Smooth muscle cell (in vitro differentiated cells): ENCODE data around the gene FPR2. TPM values are rescaled to one million over a fixed set of nuclear protein-coding genes. Genes with fewer than 3 reads are reported as not detected.

Experiments
- DNase-seq: peaks from one replicate; lab custom pipeline; 2025; ENCODE audit not compliant: unreplicated experiment; lab: John Stamatoyannopoulos, UW
- H2AFZ ChIP-seq: fragments of 200-600 bp; sonication (generic); 2 replicates; pipeline ENCODE4 v1.6.0; 2016; ENCODE audit warnings: antibody characterized with exemption, low read depth, mild to moderate bottlenecking
- H3F3A ChIP-seq: fragments of 200-600 bp; sonication (generic); 2 replicates; pipeline ENCODE4 v1.6.0; 2017; ENCODE audit warnings: antibody characterized with exemption, low read depth
- H3K27ac ChIP-seq: fragments of 200-600 bp; sonication (generic); 2 replicates; pipeline ENCODE4 v1.5.1; 2016; ENCODE audit warnings: low read depth, mild to moderate bottlenecking
- H3K27me3 ChIP-seq: fragments of 200-600 bp; sonication (generic); 2 replicates; pipeline ENCODE4 v1.6.1; 2016; ENCODE audit warnings: low read depth, mild to moderate bottlenecking
- H3K36me3 ChIP-seq: fragments of 200-600 bp; sonication (generic); 2 replicates; pipeline ENCODE4 v1.5.1; 2016; ENCODE audit warnings: low read depth
- H3K4me1 ChIP-seq: fragments of 200-600 bp; sonication (generic); 2 replicates; pipeline ENCODE4 v1.5.1; 2016; ENCODE audit warnings: low read depth
- H3K4me2 ChIP-seq: fragments of 200-600 bp; sonication (generic); 2 replicates; pipeline ENCODE4 v1.6.0; 2016; ENCODE audit warnings: mild to moderate bottlenecking
- H3K4me3 ChIP-seq: fragments of 200-600 bp; sonication (generic); 2 replicates; pipeline ENCODE4 v1.5.1; 2016; ENCODE audit warnings: mild to moderate bottlenecking
- H3K79me2 ChIP-seq: fragments of 200-600 bp; sonication (generic); 2 replicates; pipeline ENCODE4 v1.6.0; 2016; ENCODE audit warnings: low read depth, mild to moderate bottlenecking
- H3K9ac ChIP-seq: fragments of 200-600 bp; sonication (generic); 2 replicates; pipeline ENCODE4 v1.6.0; 2016; ENCODE audit warnings: low read depth
- H3K9me3 ChIP-seq: fragments of 200-600 bp; sonication (generic); replicated peaks from 2 replicates; pipeline ENCODE4 v1.5.1; 2016; ENCODE audit warnings: low read depth
- H4K20me1 ChIP-seq: fragments of 200-600 bp; sonication (generic); 2 replicates; pipeline ENCODE4 v1.6.0; 2016; ENCODE audit warnings: low read depth
- WGBS: methylation state at CpG from one replicate; pipeline ENCODE4 v1.1.7; 2016; ENCODE audit warnings: low lambda C conversion rate; 5-methylcytosine and 5-hydroxymethylcytosine counted together
- polyA plus RNA-seq: library from polyadenylated mRNA; unstranded; fragments of >200 nt; fragmentation: Nextera tagmentation; extraction: Ambion mirVana; gene quantifications from 2 replicates; pipeline ENCODE4 v1.2.1, GENCODE V29; 2016
- total RNA-seq: library from RNA; depleted of rRNA; stranded (reverse); fragments of >200 nt; gene quantifications from 2 replicates; pipeline ENCODE4 v1.2.3, GENCODE V29; 2014
- TF ChIP-seq, protein P1 (sequence below): fragments of 200-600 bp; sonication (generic); IDR thresholded peaks from 2 replicates; pipeline ENCODE4 v1.5.1; 2017; ENCODE audit warnings: borderline replicate concordance, mild to moderate bottlenecking, antibody characterized with exemption; ENCODE audit not compliant: insufficient read depth, poor library complexity, severe bottlenecking

The FPR2 gene
- total and polyA plus RNA-seq, 2 experiments from 2014 or later: not detected

DNA sequence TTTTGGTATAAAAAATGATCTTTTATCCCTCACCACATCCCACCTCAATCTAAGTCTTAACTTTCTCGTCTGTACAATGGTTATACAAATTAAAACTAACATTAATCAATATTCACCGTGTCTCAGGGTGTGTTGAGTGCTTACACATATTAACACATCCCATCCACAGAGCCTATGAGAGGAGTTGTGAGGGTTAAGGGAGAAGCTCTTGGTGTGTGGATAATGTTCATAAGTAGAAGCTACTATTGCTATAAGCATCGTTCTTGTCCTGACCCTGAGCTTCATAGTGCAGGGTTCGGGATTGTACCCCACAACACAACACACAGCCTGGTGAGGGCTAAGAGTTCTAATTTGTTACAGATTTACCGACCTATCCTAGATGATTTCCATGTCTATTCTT lies 36.5 kb downstream of the FPR2 start:
- 79% methylated on average over 5 of the region's 5 CpGs for WGBS
- H3K4me2 ChIP-seq: no peak overlapping the region
- H2AFZ ChIP-seq: no peak overlapping the region
- H3K4me1 ChIP-seq: no peaks in the 10 kb centered on the region
- no peak overlapping the region for H3K4me3 ChIP-seq
- H3F3A ChIP-seq: no peaks in the 10 kb centered on the region
- no peaks in the 10 kb centered on the region for H3K79me2 ChIP-seq
- H3K9ac ChIP-seq: no peak overlapping the region
- no peaks in the 10 kb centered on the region for H3K27me3 ChIP-seq
- no peaks in the 10 kb centered on the region for H3K36me3 ChIP-seq
- no peak for DNase-seq
- no peaks in the 10 kb centered on the region for H4K20me1 ChIP-seq
- no peaks in the 10 kb centered on the region for H3K9me3 ChIP-seq
- no peak overlapping the region for H3K27ac ChIP-seq
- TF ChIP-seq, protein P1, sequence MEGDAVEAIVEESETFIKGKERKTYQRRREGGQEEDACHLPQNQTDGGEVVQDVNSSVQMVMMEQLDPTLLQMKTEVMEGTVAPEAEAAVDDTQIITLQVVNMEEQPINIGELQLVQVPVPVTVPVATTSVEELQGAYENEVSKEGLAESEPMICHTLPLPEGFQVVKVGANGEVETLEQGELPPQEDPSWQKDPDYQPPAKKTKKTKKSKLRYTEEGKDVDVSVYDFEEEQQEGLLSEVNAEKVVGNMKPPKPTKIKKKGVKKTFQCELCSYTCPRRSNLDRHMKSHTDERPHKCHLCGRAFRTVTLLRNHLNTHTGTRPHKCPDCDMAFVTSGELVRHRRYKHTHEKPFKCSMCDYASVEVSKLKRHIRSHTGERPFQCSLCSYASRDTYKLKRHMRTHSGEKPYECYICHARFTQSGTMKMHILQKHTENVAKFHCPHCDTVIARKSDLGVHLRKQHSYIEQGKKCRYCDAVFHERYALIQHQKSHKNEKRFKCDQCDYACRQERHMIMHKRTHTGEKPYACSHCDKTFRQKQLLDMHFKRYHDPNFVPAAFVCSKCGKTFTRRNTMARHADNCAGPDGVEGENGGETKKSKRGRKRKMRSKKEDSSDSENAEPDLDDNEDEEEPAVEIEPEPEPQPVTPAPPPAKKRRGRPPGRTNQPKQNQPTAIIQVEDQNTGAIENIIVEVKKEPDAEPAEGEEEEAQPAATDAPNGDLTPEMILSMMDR: no peak

DNA sequence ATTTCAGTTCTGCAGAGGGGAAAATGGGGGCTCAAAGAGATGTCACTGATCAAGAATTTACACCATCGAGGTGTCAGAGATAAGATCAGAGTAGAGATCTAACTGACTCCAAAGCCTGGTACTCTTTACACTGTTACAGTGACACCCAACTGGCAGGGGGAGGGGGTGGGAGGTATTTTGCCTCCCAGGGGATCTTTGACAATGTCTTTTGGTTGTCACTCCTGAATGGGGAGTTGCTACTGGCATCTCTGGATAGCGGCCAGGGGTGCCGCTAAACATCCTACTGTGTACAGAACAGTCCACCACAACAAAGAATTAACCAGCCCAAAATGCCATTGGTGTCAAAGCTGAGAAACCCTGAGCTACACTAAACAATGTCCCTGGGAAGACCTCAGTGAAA lies 37.1 kb downstream of the FPR2 start:
- Histone ChIP-seq H3K27ac (no peak overlapping the region), H3K4me3 (no peak overlapping the region), H3K4me1 (no peaks in the 10 kb centered on the region), H2AFZ (no peak overlapping the region), H3K9me3 (no peaks in the 10 kb centered on the region), H3K9ac (no peak overlapping the region), H3K79me2 (no peaks in the 10 kb centered on the region), H3K4me2 (no peak overlapping the region), H3K36me3 (no peaks in the 10 kb centered on the region), H3F3A (no peaks in the 10 kb centered on the region), H4K20me1 (no peaks in the 10 kb centered on the region), H3K27me3 (no peaks in the 10 kb centered on the region)
- DNase-seq: no peak
- TF ChIP-seq, protein P1: no peak
- 81% methylated on average over 3 of the region's 3 CpGs for WGBS

DNA sequence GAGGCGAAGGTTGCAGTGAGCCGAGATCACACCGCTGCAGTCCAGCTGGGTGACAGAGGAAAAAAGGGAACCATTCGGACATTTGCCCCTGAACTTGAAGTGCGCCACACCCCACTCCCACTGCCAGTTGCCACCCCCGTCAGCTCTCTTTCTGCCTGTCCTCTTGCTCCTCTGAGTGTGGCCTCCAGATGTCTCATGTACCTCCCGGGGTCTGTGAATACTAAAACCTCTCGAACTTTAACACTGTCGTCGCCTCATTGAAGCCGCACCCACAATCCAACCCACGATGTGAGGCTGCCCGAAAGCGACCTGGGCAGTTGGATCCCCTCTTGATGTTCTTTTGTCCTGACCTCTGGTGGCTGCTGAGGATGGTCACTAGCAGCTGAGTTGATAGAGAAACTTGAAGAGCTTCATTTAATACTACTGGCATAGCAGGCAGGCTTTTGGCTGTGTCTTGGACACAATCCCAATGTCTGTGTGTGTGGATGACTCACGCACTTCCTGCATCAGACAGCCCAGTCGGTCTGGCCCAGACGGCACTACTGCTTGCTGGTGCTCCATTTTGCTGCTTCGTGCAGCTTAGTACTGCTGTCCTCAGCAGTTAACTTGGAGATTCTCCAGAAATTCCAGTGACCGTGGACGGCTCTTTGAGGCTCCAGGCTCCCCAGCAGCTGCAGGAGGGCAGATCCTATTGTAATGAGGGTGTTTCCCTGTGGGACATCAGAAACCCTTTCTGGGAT lies 38.2 kb downstream of the FPR2 start:
- DNase-seq: no peak
- Histone ChIP-seq H2AFZ (no peak overlapping the region), H3K4me2 (no peak overlapping the region), H3K79me2 (no peaks in the 10 kb centered on the region), H3K9ac (no peak overlapping the region), H3K36me3 (no peaks in the 10 kb centered on the region), H3K4me3 (no peak overlapping the region), H3K27me3 (no peaks in the 10 kb centered on the region), H3F3A (no peaks in the 10 kb centered on the region), H3K9me3 (no peaks in the 10 kb centered on the region), H3K4me1 (no peaks in the 10 kb centered on the region), H4K20me1 (no peaks in the 10 kb centered on the region), H3K27ac (peak overlapping the region; percentile 12)
- TF ChIP-seq, protein P1: no peak
- WGBS: 79% methylated on average over 20 of the region's 20 CpGs
